ENCODE measurements around the gene GTF3C1. TPM values are rescaled to one million over a fixed set of nuclear protein-coding genes. Genes with fewer than 3 reads are reported as not detected.
A peak's percentile ranks its signal among the peaks of the same experiment; 100 is the strongest.

Gene GTF3C1
- total RNA-seq, 1 donor: 59.0 TPM

- Histone ChIP-seq H3K4me1 (ENCODE audit: insufficient read depth, low read length) (peaks cover 13% of the 10 kb centered on the region), H3K4me3 (ENCODE audit: insufficient read depth, low read length) (no peak overlapping the region), H4K20me1 (ENCODE audit: insufficient read depth, low read length) (peaks cover 36% of the 10 kb centered on the region), H2AFZ (ENCODE audit: low read length) (no peak overlapping the region), H3K27ac (ENCODE audit: low read depth, low read length) (no peak overlapping the region), H3K27me3 (ENCODE audit: insufficient read depth, low read length) (no peaks in the 10 kb centered on the region), H3K36me3 (ENCODE audit: insufficient read depth, low read length) (peaks cover 76% of the 10 kb centered on the region), H3K9me3 (ENCODE audit: low read depth, low read length) (no peaks in the 10 kb centered on the region), H3K4me2 (ENCODE audit: insufficient read depth, low read length) (no peak overlapping the region), H3K79me2 (ENCODE audit: insufficient read depth, low read length) (no peaks in the 10 kb centered on the region)
- DNase-seq (ENCODE audit: insufficient read length, low spot score, missing footprints): no peak
- TF ChIP-seq CTCF (IDR thresholded peaks at IDR 0.05; ENCODE audit: extremely low read depth, low read depth, low read length): no peak
Observed at GRCh38 chr16:27534256-27534655, 15.5 kb downstream of the GTF3C1 start.

- Histone ChIP-seq H3K27me3 (ENCODE audit: insufficient read depth, low read length) (no peaks in the 10 kb centered on the region), H3K9me3 (ENCODE audit: low read depth, low read length) (no peaks in the 10 kb centered on the region), H3K4me3 (ENCODE audit: insufficient read depth, low read length) (no peak overlapping the region), H2AFZ (ENCODE audit: low read length) (no peak overlapping the region), H4K20me1 (ENCODE audit: insufficient read depth, low read length) (peaks cover 37% of the 10 kb centered on the region), H3K4me1 (ENCODE audit: insufficient read depth, low read length) (peaks cover 13% of the 10 kb centered on the region), H3K4me2 (ENCODE audit: insufficient read depth, low read length) (no peak overlapping the region), H3K79me2 (ENCODE audit: insufficient read depth, low read length) (no peaks in the 10 kb centered on the region), H3K27ac (ENCODE audit: low read depth, low read length) (no peak overlapping the region), H3K36me3 (ENCODE audit: insufficient read depth, low read length) (peaks cover 78% of the 10 kb centered on the region)
- no peak for DNase-seq (ENCODE audit: insufficient read length, low spot score, missing footprints)
- TF ChIP-seq CTCF (IDR thresholded peaks at IDR 0.05; ENCODE audit: extremely low read depth, low read depth, low read length): no peak
Observed at GRCh38 chr16:27531826-27532800, 17.6 kb downstream of the GTF3C1 start.

- Histone ChIP-seq H3K27me3 (ENCODE audit: insufficient read depth, low read length) (no peaks in the 10 kb centered on the region), H3K79me2 (ENCODE audit: insufficient read depth, low read length) (no peaks in the 10 kb centered on the region), H2AFZ (ENCODE audit: low read length) (no peak overlapping the region), H3K9me3 (ENCODE audit: low read depth, low read length) (no peaks in the 10 kb centered on the region), H3K27ac (ENCODE audit: low read depth, low read length) (no peak overlapping the region), H4K20me1 (ENCODE audit: insufficient read depth, low read length) (peaks cover 38% of the 10 kb centered on the region), H3K4me2 (ENCODE audit: insufficient read depth, low read length) (no peak overlapping the region), H3K4me1 (ENCODE audit: insufficient read depth, low read length) (peaks cover 13% of the 10 kb centered on the region), H3K4me3 (ENCODE audit: insufficient read depth, low read length) (no peak overlapping the region), H3K36me3 (ENCODE audit: insufficient read depth, low read length) (peaks cover 79% of the 10 kb centered on the region)
- TF ChIP-seq CTCF (IDR thresholded peaks at IDR 0.05; ENCODE audit: extremely low read depth, low read depth, low read length): no peak
- DNase-seq (ENCODE audit: insufficient read length, low spot score, missing footprints): no peak
Observed at GRCh38 chr16:27531186-27531585, 18.5 kb downstream of the GTF3C1 start.

- H3K4me1 ChIP-seq (ENCODE audit: insufficient read depth, low read length): peaks cover 13% of the 10 kb centered on the region
- peaks cover 5% of the 10 kb centered on the region for H3K9me3 ChIP-seq (ENCODE audit: low read depth, low read length)
- H3K79me2 ChIP-seq (ENCODE audit: insufficient read depth, low read length): no peaks in the 10 kb centered on the region
- H3K36me3 ChIP-seq (ENCODE audit: insufficient read depth, low read length): peaks cover 80% of the 10 kb centered on the region
- H3K27ac ChIP-seq (ENCODE audit: low read depth, low read length): peak overlapping the region; percentile 49
- no peak overlapping the region for H2AFZ ChIP-seq (ENCODE audit: low read length)
- no peaks in the 10 kb centered on the region for H3K27me3 ChIP-seq (ENCODE audit: insufficient read depth, low read length)
- peak overlapping the region; percentile 50 for H3K4me2 ChIP-seq (ENCODE audit: insufficient read depth, low read length)
- peaks cover 39% of the 10 kb centered on the region for H4K20me1 ChIP-seq (ENCODE audit: insufficient read depth, low read length)
- DNase-seq (ENCODE audit: insufficient read length, low spot score, missing footprints): peak; percentile 93
- no peak overlapping the region for H3K4me3 ChIP-seq (ENCODE audit: insufficient read depth, low read length)
- no peak for TF ChIP-seq CTCF (IDR thresholded peaks at IDR 0.05; ENCODE audit: extremely low read depth, low read depth, low read length)
Observed at GRCh38 chr16:27529962-27530361, 19.8 kb downstream of the GTF3C1 start.

Measured in osteoblast (primary cell).